Body of pancreas (tissue), 4 donors: ENCODE results near the gene NXPH3.

Source experiments
- POLR2A ChIP-seq, 3 donors: fragments of 450-650 bp; IDR thresholded peaks; one replicate each; pipeline ENCODE4 v1.6.1; 2016; ENCODE audit warnings: antibody characterized with exemption in 3 of 3, mild to moderate bottlenecking in 2 of 3
- TF ChIP-seq, protein P1 (sequence below), 7 experiments: fragments of 450-650 bp in 4 of 7; fragments of 200-600 bp in 3 of 7; sonication (generic) in 3 of 7; IDR thresholded peaks; one replicate each; pipeline ENCODE4 v1.5.1; 2016 to 2019; ENCODE audit warnings: antibody characterized with exemption in 7 of 7

DNA sequence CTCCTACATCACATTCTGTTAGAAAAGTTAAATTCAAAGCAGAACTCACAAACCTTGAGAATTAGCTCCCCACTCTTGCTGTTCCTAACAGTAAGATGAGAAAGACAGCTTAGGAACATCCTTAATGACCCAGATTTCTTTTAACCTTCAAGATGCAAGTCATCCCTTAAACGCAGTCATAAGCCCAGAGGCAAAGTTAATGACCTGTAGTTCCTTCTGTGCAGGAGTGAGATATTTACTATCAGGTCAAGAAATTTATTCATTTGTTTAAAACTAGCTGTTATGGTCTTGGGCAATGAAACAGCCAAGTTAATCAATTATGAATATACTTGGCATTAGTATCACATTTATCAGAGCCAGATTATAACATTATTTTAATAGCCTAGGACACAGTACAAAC lies 37.1 kb downstream of the NXPH3 start:
- TF ChIP-seq, protein P1, sequence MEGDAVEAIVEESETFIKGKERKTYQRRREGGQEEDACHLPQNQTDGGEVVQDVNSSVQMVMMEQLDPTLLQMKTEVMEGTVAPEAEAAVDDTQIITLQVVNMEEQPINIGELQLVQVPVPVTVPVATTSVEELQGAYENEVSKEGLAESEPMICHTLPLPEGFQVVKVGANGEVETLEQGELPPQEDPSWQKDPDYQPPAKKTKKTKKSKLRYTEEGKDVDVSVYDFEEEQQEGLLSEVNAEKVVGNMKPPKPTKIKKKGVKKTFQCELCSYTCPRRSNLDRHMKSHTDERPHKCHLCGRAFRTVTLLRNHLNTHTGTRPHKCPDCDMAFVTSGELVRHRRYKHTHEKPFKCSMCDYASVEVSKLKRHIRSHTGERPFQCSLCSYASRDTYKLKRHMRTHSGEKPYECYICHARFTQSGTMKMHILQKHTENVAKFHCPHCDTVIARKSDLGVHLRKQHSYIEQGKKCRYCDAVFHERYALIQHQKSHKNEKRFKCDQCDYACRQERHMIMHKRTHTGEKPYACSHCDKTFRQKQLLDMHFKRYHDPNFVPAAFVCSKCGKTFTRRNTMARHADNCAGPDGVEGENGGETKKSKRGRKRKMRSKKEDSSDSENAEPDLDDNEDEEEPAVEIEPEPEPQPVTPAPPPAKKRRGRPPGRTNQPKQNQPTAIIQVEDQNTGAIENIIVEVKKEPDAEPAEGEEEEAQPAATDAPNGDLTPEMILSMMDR (IDR thresholded peaks at IDR 0.05): no peak
- no peak for TF ChIP-seq POLR2A (IDR thresholded peaks at IDR 0.05)
